ENCODE data around the gene SRPRB. TPM values are rescaled to one million over a fixed set of nuclear protein-coding genes. Genes with fewer than 3 reads are reported as not detected.

SRPRB gene
- total RNA-seq, 1 experiment from 2014 or later, result 73.5 TPM

DNA sequence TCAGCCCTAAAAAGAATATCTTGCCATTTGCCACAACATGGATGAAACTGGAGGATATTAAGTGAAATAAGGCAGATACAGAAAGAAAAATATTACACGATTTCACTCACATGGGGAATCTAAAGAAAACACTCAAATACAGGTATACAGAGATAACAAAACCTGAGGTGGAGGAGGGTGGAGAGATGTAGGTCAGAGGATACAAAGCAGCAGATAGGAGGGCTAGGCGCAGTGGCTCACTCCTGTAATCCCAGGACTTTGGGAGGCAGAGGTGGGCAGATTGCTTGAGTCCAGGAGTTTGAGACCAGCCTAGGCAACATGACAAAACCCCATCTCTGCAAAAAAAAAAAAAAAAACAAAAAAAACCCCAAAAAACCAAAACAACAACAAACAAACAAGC lies 23.2 kb upstream of the SRPRB start:
- ChIA-PET CTCF (no interaction called here), POLR2A (no interaction called here)
- intact Hi-C loops (cut with micrococcal nuclease; ENCODE audit: unreplicated experiment), result no loop called here
- no peaks in the 10 kb centered on the region for H3K4me1 ChIP-seq (ENCODE audit: control insufficient read depth, insufficient read depth, low read length)
- ATAC-seq, result no peak
- peaks cover 3% of the 10 kb centered on the region for H3K27me3 ChIP-seq (ENCODE audit: control insufficient read depth, insufficient read depth, low read length)
- H3K36me3 ChIP-seq (ENCODE audit: control insufficient read depth, insufficient read depth, low read length), result no peaks in the 10 kb centered on the region
- no peak overlapping the region for H3K4me3 ChIP-seq (ENCODE audit: low read depth in 2 of 2, low read length in 2 of 2)
- no peak for DNase-seq (ENCODE audit: low read depth, low spot score)
- in situ Hi-C loops (cut with HindIII; ENCODE audit: low pct_unique_long_range_greater_than_20kb, low sequenced_read_pairs), result no loop called here
- no peak overlapping the region for H3K27ac ChIP-seq (ENCODE audit: low read length)
- TF ChIP-seq, protein P1, sequence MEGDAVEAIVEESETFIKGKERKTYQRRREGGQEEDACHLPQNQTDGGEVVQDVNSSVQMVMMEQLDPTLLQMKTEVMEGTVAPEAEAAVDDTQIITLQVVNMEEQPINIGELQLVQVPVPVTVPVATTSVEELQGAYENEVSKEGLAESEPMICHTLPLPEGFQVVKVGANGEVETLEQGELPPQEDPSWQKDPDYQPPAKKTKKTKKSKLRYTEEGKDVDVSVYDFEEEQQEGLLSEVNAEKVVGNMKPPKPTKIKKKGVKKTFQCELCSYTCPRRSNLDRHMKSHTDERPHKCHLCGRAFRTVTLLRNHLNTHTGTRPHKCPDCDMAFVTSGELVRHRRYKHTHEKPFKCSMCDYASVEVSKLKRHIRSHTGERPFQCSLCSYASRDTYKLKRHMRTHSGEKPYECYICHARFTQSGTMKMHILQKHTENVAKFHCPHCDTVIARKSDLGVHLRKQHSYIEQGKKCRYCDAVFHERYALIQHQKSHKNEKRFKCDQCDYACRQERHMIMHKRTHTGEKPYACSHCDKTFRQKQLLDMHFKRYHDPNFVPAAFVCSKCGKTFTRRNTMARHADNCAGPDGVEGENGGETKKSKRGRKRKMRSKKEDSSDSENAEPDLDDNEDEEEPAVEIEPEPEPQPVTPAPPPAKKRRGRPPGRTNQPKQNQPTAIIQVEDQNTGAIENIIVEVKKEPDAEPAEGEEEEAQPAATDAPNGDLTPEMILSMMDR (IDR thresholded peaks at IDR 0.05), result no peak
- no peak for TF ChIP-seq TCF7L2 (IDR thresholded peaks at IDR 0.05; ENCODE audit: low read depth, low read length)
- no peak for TF ChIP-seq SIN3A (IDR thresholded peaks at IDR 0.05; ENCODE audit: borderline replicate concordance, insufficient read depth, low read depth, low read length)
- no peak for TF ChIP-seq POLR2AphosphoS5 (IDR thresholded peaks at IDR 0.05; ENCODE audit: low read depth, low read length)
- TF ChIP-seq, protein P2, sequence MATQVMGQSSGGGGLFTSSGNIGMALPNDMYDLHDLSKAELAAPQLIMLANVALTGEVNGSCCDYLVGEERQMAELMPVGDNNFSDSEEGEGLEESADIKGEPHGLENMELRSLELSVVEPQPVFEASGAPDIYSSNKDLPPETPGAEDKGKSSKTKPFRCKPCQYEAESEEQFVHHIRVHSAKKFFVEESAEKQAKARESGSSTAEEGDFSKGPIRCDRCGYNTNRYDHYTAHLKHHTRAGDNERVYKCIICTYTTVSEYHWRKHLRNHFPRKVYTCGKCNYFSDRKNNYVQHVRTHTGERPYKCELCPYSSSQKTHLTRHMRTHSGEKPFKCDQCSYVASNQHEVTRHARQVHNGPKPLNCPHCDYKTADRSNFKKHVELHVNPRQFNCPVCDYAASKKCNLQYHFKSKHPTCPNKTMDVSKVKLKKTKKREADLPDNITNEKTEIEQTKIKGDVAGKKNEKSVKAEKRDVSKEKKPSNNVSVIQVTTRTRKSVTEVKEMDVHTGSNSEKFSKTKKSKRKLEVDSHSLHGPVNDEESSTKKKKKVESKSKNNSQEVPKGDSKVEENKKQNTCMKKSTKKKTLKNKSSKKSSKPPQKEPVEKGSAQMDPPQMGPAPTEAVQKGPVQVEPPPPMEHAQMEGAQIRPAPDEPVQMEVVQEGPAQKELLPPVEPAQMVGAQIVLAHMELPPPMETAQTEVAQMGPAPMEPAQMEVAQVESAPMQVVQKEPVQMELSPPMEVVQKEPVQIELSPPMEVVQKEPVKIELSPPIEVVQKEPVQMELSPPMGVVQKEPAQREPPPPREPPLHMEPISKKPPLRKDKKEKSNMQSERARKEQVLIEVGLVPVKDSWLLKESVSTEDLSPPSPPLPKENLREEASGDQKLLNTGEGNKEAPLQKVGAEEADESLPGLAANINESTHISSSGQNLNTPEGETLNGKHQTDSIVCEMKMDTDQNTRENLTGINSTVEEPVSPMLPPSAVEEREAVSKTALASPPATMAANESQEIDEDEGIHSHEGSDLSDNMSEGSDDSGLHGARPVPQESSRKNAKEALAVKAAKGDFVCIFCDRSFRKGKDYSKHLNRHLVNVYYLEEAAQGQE (IDR thresholded peaks at IDR 0.05; ENCODE audit: insufficient read depth in 1 of 2, low read depth in 2 of 2, low read length in 1 of 2), result no peak
- no peaks in the 10 kb centered on the region for H3K9me3 ChIP-seq (ENCODE audit: control insufficient read depth, insufficient read depth, low read depth, low read length)
- no TSS peak for BruUV-seq (replicated peaks)

DNA sequence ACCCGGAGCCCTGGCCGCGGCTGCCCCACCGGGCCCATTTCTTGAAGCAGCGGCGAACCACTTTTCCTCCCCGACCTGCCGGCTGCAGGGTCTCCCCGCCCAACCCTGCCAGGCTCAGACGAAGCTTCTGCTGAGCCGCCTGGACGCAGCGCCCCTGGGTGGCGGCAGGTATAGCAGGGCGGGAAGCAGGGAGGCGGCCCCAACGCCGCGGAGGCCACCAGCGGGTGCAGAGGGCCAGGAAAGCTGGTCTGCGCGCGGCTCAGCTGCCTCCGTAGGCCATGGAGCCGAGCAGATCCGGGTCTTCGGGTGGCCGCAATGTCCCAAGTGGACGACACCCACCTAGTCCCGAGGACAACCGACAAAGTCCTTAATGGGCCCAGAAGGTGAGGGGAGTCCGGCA lies 21.9 kb upstream of the SRPRB start:
- TF ChIP-seq POLR2AphosphoS5 (IDR thresholded peaks at IDR 0.05; ENCODE audit: low read depth, low read length) (no peak), TCF7L2 (IDR thresholded peaks at IDR 0.05; ENCODE audit: low read depth, low read length) (no peak), SIN3A (IDR thresholded peaks at IDR 0.05; ENCODE audit: borderline replicate concordance, insufficient read depth, low read depth, low read length) (no peak)
- TF ChIP-seq, protein P1 (IDR thresholded peaks at IDR 0.05), result no peak
- TF ChIP-seq, protein P2 (IDR thresholded peaks at IDR 0.05; ENCODE audit: insufficient read depth in 1 of 2, low read depth in 2 of 2, low read length in 1 of 2), result no peak
- ATAC-seq (no peak), DNase-seq (ENCODE audit: low read depth, low spot score) (no peak)
- no peaks in the 10 kb centered on the region for H3K9me3 ChIP-seq (ENCODE audit: control insufficient read depth, insufficient read depth, low read depth, low read length)
- POLR2A ChIA-PET, result no interaction called here
- H3K4me1 ChIP-seq (ENCODE audit: control insufficient read depth, insufficient read depth, low read length), result no peaks in the 10 kb centered on the region
- CTCF ChIA-PET, result no interaction called here
- H3K27ac ChIP-seq (ENCODE audit: low read length), result no peak overlapping the region
- no peak overlapping the region for H3K4me3 ChIP-seq (ENCODE audit: low read depth in 2 of 2, low read length in 2 of 2)
- H3K36me3 ChIP-seq (ENCODE audit: control insufficient read depth, insufficient read depth, low read length), result no peaks in the 10 kb centered on the region
- in situ Hi-C loops (cut with HindIII; ENCODE audit: low pct_unique_long_range_greater_than_20kb, low sequenced_read_pairs), result no loop called here
- BruUV-seq (replicated peaks), result no TSS peak
- H3K27me3 ChIP-seq (ENCODE audit: control insufficient read depth, insufficient read depth, low read length), result no peaks in the 10 kb centered on the region; the same call in 1 of the 2 replicates
- intact Hi-C loops (cut with micrococcal nuclease; ENCODE audit: unreplicated experiment), result no loop called here

Data from Panc1 (cell line).